A673 (cell line): ENCODE data around the gene RHOBTB3. TPM values are rescaled to one million over a fixed set of nuclear protein-coding genes. Genes with fewer than 3 reads are reported as not detected.
"Not testable (repeated sequence)": the region's sequence is repeated elsewhere in the genome, so short reads cannot be mapped to it uniquely, and the experiment has no call there.

Experiments
- BruUV-seq: library from RNA; stranded (reverse); fragments of 400-500 nt; replicated peaks from 2 replicates; lab custom pipeline; 2021; lab: Mats Ljungman, UMichigan
- CTCF ChIA-PET: fragments of 300-600 bp; sonication (Branson Sonifier 250); formaldehyde crosslinking; loops from one replicate; lab custom pipeline; 2022; ENCODE audit warnings: antibody characterized with exemption; lab: Charles Lee
- POLR2A ChIA-PET: fragments of 300-600 bp; sonication (Branson Sonifier 250); formaldehyde crosslinking; loops from one replicate; lab custom pipeline; 2022; ENCODE audit warnings: antibody characterized with exemption; ENCODE audit not compliant: low non-redundant PET; lab: Charles Lee
- DNase-seq: peaks from one replicate; pipeline ENCODE4 v3.0.0-alpha.2; 2015; ENCODE audit warnings: low spot score
- H3K27ac ChIP-seq: fragments of 200-600 bp; sonication (generic); 2 replicates; pipeline ENCODE4 v1.5.1; 2016; ENCODE audit warnings: mixed run types, low read depth, mild to moderate bottlenecking, mixed read lengths, antibody characterized with exemption, low read length; ENCODE audit not compliant: poor library complexity, severe bottlenecking
- H3K27me3 ChIP-seq: fragments of 200-600 bp; sonication (generic); replicated peaks from 2 replicates; pipeline ENCODE4 v1.6.1; 2017; ENCODE audit warnings: mixed run types, low read depth, mild to moderate bottlenecking, mixed read lengths, antibody characterized with exemption, low read length; ENCODE audit not compliant: insufficient read depth, poor library complexity
- H3K36me3 ChIP-seq: fragments of 200-600 bp; sonication (generic); 2 replicates; pipeline ENCODE4 v1.6.1; 2016; ENCODE audit warnings: mixed run types, mild to moderate bottlenecking, mixed read lengths, antibody characterized with exemption, low read length; ENCODE audit not compliant: insufficient read depth, poor library complexity, severe bottlenecking
- H3K4me1 ChIP-seq: fragments of 200-600 bp; sonication (generic); 2 replicates; pipeline ENCODE4 v1.6.1; 2017; ENCODE audit warnings: mixed run types, mild to moderate bottlenecking, mixed read lengths, antibody characterized with exemption, low read length; ENCODE audit not compliant: insufficient read depth, poor library complexity, severe bottlenecking
- H3K4me3 ChIP-seq: fragments of 200-600 bp; sonication (generic); 2 replicates; pipeline ENCODE4 v1.5.1; 2016; ENCODE audit warnings: low read depth, mixed run types, mild to moderate bottlenecking, mixed read lengths, low read length; ENCODE audit not compliant: poor library complexity, severe bottlenecking
- H3K9me3 ChIP-seq: fragments of 200-600 bp; sonication (generic); 2 replicates; pipeline ENCODE4 v1.6.1; 2016; ENCODE audit warnings: mixed run types, low read depth, mild to moderate bottlenecking, mixed read lengths, antibody characterized with exemption, low read length; ENCODE audit not compliant: poor library complexity, severe bottlenecking
- EZH2 ChIP-seq: fragments of 200-600 bp; sonication (generic); IDR thresholded peaks from 2 replicates; pipeline ENCODE4 v1.6.1; 2017; ENCODE audit warnings: borderline replicate concordance, low read depth, mild to moderate bottlenecking, mixed read lengths, antibody characterized with exemption, low read length; ENCODE audit not compliant: poor library complexity, severe bottlenecking
- intact Hi-C: fragments of 100-400 bp; cut with micrococcal nuclease; formaldehyde crosslinking; loops from one replicate; pipeline ENCODE4 v1.10.0; 2022; ENCODE audit not compliant: unreplicated experiment
- total RNA-seq: library from RNA; stranded (reverse); gene quantifications from 2 replicates; pipeline ENCODE4 v1.2.3, GENCODE V29; 2021
- TF ChIP-seq, protein P1 (sequence below): fragments of 300-800, 200-600 bp; sonication (generic); conservative IDR thresholded peaks from 2 replicates; pipeline ENCODE4 v1.5.1; 2017; ENCODE audit warnings: low read depth, mild to moderate bottlenecking, antibody characterized with exemption, low read length, moderate library complexity, mixed read lengths

The RHOBTB3 gene
- total RNA-seq, 1 experiment from 2014 or later: 29.6 TPM

DNA sequence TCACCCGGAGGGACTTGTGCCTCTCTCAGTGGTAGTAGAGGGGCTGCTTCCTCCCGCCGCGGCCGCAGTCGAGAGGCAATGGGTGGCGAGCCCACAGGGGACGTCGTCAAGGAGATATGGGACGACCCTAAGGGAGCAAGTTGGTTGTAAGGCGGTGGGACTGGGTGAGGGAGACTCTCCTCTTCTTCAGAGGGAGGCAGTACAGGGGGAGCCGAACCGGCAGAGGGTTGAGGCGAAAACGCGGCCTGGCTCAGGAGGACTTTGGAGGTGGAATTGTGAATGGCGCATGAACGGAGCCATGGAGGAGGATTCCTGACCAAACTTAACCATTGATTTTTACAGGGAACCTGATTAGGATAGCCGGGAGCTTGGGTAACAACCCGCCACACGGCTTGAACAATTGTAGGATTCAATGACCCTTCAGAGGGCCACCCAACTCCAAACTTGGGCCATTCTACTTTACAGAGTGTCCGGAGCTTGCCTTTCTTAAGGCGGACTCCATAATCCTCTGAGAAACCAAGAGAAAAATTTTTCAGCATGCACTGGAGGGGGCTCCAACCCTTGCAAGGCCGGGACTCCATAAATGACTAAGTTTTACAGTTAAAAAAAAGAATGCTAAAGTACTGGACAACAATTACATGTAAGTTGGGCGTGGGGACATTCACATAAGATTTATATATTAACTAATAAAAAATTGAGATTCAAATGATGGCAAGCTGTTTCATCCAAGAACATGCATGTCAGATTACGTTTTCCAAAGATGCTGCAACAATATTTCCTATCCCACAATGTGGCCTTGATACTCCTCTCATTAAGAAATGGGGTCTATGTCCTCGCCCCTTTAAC, 19.4 kb upstream of the RHOBTB3 start:
- no peak overlapping the region for H3K4me3 ChIP-seq
- TF ChIP-seq, protein P1, sequence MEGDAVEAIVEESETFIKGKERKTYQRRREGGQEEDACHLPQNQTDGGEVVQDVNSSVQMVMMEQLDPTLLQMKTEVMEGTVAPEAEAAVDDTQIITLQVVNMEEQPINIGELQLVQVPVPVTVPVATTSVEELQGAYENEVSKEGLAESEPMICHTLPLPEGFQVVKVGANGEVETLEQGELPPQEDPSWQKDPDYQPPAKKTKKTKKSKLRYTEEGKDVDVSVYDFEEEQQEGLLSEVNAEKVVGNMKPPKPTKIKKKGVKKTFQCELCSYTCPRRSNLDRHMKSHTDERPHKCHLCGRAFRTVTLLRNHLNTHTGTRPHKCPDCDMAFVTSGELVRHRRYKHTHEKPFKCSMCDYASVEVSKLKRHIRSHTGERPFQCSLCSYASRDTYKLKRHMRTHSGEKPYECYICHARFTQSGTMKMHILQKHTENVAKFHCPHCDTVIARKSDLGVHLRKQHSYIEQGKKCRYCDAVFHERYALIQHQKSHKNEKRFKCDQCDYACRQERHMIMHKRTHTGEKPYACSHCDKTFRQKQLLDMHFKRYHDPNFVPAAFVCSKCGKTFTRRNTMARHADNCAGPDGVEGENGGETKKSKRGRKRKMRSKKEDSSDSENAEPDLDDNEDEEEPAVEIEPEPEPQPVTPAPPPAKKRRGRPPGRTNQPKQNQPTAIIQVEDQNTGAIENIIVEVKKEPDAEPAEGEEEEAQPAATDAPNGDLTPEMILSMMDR: no peak
- TF ChIP-seq EZH2: no peak
- no peaks in the 10 kb centered on the region for H3K36me3 ChIP-seq
- CTCF ChIA-PET: no interaction called here
- H3K27ac ChIP-seq: no peak overlapping the region
- H3K27me3 ChIP-seq: no peaks in the 10 kb centered on the region
- intact Hi-C loops: no loop called here
- BruUV-seq: no TSS peak
- no peaks in the 10 kb centered on the region for H3K4me1 ChIP-seq
- POLR2A ChIA-PET: no interaction called here
- DNase-seq: no peak
- no peaks in the 10 kb centered on the region for H3K9me3 ChIP-seq

DNA sequence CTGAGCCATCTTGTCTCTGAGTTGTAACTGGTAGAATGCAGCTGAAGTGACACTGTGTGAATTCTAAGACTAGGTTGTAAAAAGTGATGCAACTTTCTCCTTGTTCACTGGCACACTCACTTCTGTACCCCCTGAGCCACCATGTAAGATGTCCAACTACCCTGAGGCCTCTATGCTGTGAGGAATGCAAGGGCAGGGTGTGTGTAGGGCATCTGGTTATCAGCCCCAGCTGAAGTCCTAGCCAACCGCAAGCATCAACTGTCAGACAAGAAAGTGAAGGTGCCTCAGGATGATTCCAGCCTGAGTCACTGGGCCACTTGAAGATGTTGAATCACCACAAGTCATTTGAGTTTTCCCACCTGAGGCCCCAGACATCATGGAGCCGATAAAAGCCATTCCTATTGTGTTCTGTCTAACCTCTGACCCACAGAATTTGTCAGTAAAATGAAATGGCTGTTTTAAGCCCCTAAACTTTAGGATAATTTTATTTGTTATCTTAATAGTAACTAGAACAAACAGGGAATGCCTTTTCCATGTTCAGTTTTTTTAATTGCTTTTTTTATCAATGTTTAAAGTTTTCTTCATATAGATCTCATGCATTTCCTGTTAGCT, 18.7 kb upstream of the RHOBTB3 start:
- BruUV-seq: no TSS peak
- Histone ChIP-seq H3K9me3 (no peaks in the 10 kb centered on the region), H3K36me3 (no peaks in the 10 kb centered on the region), H3K4me3 (no peak overlapping the region), H3K27ac (no peak overlapping the region), H3K4me1 (no peaks in the 10 kb centered on the region), H3K27me3 (no peaks in the 10 kb centered on the region)
- intact Hi-C loops: no loop called here
- ChIA-PET CTCF (no interaction called here), POLR2A (no interaction called here)
- DNase-seq: no peak
- TF ChIP-seq, protein P1: no peak
- no peak for TF ChIP-seq EZH2

DNA sequence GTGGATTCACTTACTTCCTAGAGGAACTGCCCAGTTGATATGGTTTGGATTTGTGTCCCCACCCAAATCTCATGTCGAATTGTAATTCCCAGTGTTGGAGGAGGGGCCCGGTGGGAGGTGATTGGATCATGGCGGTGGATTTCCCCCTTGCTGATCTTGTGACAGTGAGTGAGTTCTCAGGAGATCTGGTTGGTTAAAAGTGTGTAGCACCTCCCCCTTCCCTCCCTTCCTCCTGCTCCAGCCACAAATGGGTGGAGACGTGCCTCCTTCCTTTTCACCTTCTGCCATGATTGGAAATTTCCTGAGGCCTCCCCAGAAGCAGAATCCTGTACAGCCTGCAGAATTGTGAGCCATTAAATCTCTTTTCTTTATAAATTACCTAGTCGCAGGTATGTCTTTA, 17.9 kb upstream of the RHOBTB3 start:
- BruUV-seq, intact Hi-C loops, H3K27ac ChIP-seq, DNase-seq, H3K27me3 ChIP-seq, CTCF ChIA-PET, POLR2A ChIA-PET, H3K4me1 ChIP-seq, H3K9me3 ChIP-seq, H3K4me3 ChIP-seq, H3K36me3 ChIP-seq: not testable (repeated sequence)
